Lower lobe of right lung (tissue), 2 donors: ENCODE measurements around the gene MED1. TPM values are rescaled to one million over a fixed set of nuclear protein-coding genes. Genes with fewer than 3 reads are reported as not detected.
"Not testable (repeated sequence)": the region's sequence is repeated elsewhere in the genome, so short reads cannot be mapped to it uniquely, and the experiment has no call there.

Experiments used
- ATAC-seq, 2 donors: fragments of 200-7000 bp; cut with Tn5 transposase; one replicate each; pipeline ENCODE4 v1.9.1; 2020 to 2022; ENCODE audit warnings: mild to moderate bottlenecking in 2 of 2, moderate library complexity in 2 of 2
- DNase-seq: peaks from one replicate; pipeline ENCODE4 v3.0.0-alpha.2; 2020
- H3K27ac ChIP-seq: fragments of 200-600 bp; one replicate; pipeline ENCODE4 v1.8.0; 2022
- H3K27me3 ChIP-seq: fragments of 200-600 bp; one replicate; pipeline ENCODE4 v1.8.0; 2022; ENCODE audit warnings: low read depth
- H3K36me3 ChIP-seq: fragments of 200-600 bp; one replicate; pipeline ENCODE4 v1.8.0; 2022; ENCODE audit warnings: mild to moderate bottlenecking
- H3K4me1 ChIP-seq: fragments of 200-600 bp; one replicate; pipeline ENCODE4 v1.8.0; 2022
- H3K4me3 ChIP-seq: fragments of 200-600 bp; one replicate; pipeline ENCODE4 v1.8.0; 2022; ENCODE audit warnings: mild to moderate bottlenecking
- H3K9me3 ChIP-seq: fragments of 200-600 bp; one replicate; pipeline ENCODE4 v1.8.0; 2022
- intact Hi-C: fragments of 100-400 bp; cut with DNase I; formaldehyde crosslinking; loops from one replicate; pipeline ENCODE4 v1.11.0; 2022
- total RNA-seq: library from RNA; stranded (reverse); fragmentation: NEBNext Ultra II Directional; extraction: Animal tissue kit (Norgen Biotek cat#: 25700); gene quantifications from one replicate; pipeline ENCODE4 v1.2.1, GENCODE V29; 2021
- TF ChIP-seq, protein P1 (sequence below): fragments of 200-600 bp; IDR thresholded peaks from one replicate; pipeline ENCODE4 v1.8.0; 2022; ENCODE audit warnings: antibody characterized with exemption, mild to moderate bottlenecking
- donor health status: DM: no; HTN: yes; CAD: no; lungs with severe emphysema.

Gene MED1
- total RNA-seq, 1 donor from 2014 or later, result 33.6 TPM

DNA sequence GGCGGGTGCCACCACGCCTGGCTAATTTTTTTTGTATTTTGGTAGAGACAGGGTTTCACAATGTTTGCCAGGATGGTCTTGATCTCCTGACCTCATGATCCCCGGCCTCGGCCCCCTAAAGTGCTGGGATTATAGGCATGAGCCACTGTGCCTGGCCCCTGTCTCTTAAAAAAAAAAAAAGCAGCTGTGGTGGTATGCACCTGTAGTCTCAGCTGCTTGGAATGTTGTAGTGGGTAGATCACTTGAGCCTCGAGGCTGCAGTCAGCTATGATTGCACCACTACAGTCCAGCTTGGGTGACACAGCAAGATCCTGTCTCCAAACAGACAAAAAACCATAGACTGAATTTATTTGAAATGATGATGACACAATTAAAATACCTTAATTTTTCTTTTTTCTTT lies 34.5 kb upstream of the MED1 start:
- DNase-seq (no peak), ATAC-seq (peak; percentile 77 to 90)
- Histone ChIP-seq H3K27me3 (no peaks in the 10 kb centered on the region), H3K36me3 (peaks cover 58% of the 10 kb centered on the region), H3K4me3 (no peak overlapping the region), H3K4me1 (no peaks in the 10 kb centered on the region), H3K27ac (no peak overlapping the region), H3K9me3 (no peaks in the 10 kb centered on the region)
- intact Hi-C loops, result no loop called here
- TF ChIP-seq, protein P1, sequence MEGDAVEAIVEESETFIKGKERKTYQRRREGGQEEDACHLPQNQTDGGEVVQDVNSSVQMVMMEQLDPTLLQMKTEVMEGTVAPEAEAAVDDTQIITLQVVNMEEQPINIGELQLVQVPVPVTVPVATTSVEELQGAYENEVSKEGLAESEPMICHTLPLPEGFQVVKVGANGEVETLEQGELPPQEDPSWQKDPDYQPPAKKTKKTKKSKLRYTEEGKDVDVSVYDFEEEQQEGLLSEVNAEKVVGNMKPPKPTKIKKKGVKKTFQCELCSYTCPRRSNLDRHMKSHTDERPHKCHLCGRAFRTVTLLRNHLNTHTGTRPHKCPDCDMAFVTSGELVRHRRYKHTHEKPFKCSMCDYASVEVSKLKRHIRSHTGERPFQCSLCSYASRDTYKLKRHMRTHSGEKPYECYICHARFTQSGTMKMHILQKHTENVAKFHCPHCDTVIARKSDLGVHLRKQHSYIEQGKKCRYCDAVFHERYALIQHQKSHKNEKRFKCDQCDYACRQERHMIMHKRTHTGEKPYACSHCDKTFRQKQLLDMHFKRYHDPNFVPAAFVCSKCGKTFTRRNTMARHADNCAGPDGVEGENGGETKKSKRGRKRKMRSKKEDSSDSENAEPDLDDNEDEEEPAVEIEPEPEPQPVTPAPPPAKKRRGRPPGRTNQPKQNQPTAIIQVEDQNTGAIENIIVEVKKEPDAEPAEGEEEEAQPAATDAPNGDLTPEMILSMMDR, result no peak

DNA sequence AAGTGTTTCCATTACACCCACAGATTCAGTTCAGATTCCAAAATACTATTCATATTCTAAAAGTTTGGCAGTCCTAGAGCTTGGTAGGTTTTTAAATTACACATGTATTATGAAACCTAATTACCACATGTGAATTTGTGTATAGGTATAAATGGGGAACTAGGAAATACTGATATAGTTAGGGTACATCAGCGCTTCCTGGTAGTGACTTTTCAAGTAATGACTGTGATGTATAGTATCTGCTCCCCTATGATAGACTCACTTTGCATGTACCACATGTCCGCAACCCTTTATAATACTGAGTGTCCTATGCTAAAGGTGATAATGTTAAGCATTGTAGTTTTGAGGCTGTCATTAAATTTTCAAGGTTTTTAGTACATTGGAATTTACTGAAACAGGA lies 33.1 kb upstream of the MED1 start:
- TF ChIP-seq, protein P1, result no peak
- Histone ChIP-seq H3K4me3 (no peak overlapping the region), H3K36me3 (peaks cover 61% of the 10 kb centered on the region), H3K4me1 (no peaks in the 10 kb centered on the region), H3K9me3 (no peaks in the 10 kb centered on the region), H3K27me3 (no peaks in the 10 kb centered on the region), H3K27ac (no peak overlapping the region)
- intact Hi-C loops, result no loop called here
- ATAC-seq (no peak), DNase-seq (no peak)

DNA sequence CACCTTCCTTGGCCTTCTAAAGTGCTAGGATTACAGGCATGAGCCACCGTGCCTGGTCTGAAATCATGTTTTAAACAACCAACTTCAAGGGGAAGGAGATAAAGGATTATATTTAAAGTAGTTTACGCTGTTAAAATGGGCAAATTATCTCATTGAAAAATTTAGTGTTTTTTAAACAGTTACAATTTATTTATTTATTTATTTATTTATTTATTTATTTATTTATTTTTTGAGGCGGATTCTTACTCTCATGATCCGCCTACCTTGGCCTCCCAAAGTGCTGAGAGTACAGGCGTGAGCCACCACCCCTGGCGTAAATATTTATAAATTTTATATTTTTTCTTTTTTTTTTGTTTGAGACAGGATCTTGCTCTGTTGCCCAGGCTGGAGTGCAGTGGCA lies 32.4 kb upstream of the MED1 start:
- TF ChIP-seq, protein P1, result no peak
- intact Hi-C loops, result no loop called here
- peaks cover 61% of the 10 kb centered on the region for H3K36me3 ChIP-seq
- no peak overlapping the region for H3K27ac ChIP-seq
- ATAC-seq (no peak), DNase-seq (no peak)
- no peak overlapping the region for H3K4me3 ChIP-seq
- no peaks in the 10 kb centered on the region for H3K27me3 ChIP-seq
- H3K9me3 ChIP-seq, result no peaks in the 10 kb centered on the region
- H3K4me1 ChIP-seq, result no peaks in the 10 kb centered on the region

DNA sequence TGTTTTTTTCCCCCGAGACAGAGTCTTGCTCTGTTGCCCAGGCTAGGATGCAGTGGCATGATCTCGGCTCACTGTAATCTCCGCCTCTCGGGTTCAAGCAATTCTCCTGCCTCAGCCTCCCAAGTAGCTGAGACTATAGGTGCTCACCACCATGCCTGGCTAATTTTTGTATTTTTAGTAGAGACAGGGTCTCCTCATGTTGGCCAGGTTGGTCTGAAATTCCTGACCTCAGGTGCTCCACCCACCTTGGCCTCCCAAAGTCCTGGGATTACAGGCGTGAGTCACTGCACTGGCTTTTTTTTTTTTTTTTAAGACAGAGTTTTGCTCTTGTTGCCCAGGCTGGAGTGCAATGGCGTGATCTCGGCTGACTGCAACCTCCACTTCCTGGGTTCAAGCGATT lies 28.6 kb upstream of the MED1 start:
- ATAC-seq, H3K4me1 ChIP-seq, H3K9me3 ChIP-seq, H3K27me3 ChIP-seq, H3K4me3 ChIP-seq, DNase-seq, intact Hi-C loops, H3K27ac ChIP-seq: not testable (repeated sequence)
- peaks cover 74% of the 10 kb centered on the region for H3K36me3 ChIP-seq

DNA sequence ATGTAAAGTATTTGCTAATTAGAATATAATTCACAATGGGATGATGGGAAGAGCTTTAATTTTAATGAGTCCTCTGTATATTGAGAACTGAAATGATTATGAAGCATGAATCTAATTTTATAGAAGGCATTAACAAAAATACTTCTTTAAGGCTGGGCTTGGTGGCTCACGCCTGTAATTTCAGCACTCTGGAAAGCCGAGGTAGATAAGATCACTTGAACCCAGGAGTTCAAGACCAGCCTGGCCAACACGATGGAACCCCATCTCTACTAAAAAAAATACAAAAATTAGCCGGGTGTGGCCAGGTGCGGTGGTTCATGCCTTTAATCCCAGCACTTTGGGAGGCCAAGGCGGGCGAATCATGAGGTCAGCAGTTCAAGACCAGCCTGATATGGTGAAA lies 22.2 kb upstream of the MED1 start:
- Histone ChIP-seq H3K4me3 (no peak overlapping the region), H3K27me3 (no peaks in the 10 kb centered on the region), H3K27ac (no peak overlapping the region), H3K9me3 (no peaks in the 10 kb centered on the region), H3K4me1 (no peaks in the 10 kb centered on the region), H3K36me3 (peaks cover 90% of the 10 kb centered on the region)
- DNase-seq (no peak), ATAC-seq (no peak)
- intact Hi-C loops, result no loop called here
- TF ChIP-seq, protein P1, result no peak

DNA sequence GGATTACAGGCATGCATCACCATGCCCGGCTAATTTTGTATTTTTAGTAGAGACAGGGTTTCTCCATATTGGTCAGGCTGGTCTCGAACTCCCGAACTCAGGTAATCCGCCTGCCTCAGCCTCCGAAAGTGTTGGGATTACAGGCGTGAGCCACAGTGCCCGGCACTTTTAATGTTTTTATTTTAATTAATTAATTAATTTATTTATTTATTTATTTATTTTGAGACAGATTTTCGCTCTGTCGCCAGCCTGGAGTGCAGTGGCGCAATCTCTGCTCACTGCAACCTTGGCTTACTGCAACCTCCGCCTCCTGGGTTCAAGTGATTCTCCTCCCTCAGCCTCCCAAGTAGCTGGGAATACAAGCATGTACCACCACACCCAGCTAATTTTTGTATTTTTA lies 17.5 kb upstream of the MED1 start:
- not testable (repeated sequence) for DNase-seq

DNA sequence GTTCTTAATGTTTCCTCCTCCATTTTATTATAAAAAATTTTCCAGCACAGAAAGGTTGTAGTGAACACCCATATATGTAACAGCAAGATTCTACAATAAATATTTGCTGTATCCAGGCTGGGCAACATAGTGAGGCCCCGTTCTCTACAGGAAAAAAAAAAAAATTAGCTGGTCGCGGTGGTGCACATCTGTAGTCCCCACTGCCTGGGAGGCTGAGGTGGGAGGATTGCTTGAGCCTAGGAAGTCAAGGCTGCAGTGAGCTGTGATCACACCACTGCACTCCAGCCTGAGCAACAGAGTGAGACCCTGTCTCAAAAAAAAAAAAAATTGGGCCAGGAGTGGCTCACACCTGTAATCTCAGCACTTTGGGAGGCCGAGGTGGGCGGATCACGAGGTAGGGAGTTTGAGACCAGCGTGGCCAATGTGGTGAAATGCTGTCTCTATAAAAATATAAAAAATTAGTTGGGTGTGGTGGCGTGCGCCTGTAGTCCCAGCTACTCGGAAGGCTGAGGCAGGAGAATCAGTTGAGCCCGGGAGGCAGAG lies 13.6 kb upstream of the MED1 start:
- Histone ChIP-seq H3K4me3 (peak overlapping the region; percentile 98), H3K4me1 (peaks cover 43% of the 10 kb centered on the region), H3K36me3 (peaks cover 26% of the 10 kb centered on the region)
- intact Hi-C loops, H3K27ac ChIP-seq, ATAC-seq, H3K9me3 ChIP-seq, H3K27me3 ChIP-seq, DNase-seq: not testable (repeated sequence)

More for the DNA sequence above, 17.5 kb upstream of the MED1 start:
- H3K27me3 ChIP-seq, H3K9me3 ChIP-seq, H3K27ac ChIP-seq, intact Hi-C loops, H3K4me3 ChIP-seq, ATAC-seq: not testable (repeated sequence)
- Histone ChIP-seq H3K36me3 (peaks cover 65% of the 10 kb centered on the region), H3K4me1 (peaks cover 32% of the 10 kb centered on the region)
